Stimulated activated naive CD4-positive, alpha-beta T cell (primary cell): ENCODE results near the gene NUP107.

Experiments
- DNase-seq, 6 experiments: peaks; one replicate each; lab custom pipeline; 2025; lab: John Stamatoyannopoulos, UW

The NUP107 gene

GRCh38 chr12:68773582-68773981, 86.8 kb downstream of the NUP107 start:
- no peak for DNase-seq

- no peak for DNase-seq
These were observed 88.4 kb downstream of the NUP107 start for GRCh38 chr12:68775121-68775630.

DNA sequence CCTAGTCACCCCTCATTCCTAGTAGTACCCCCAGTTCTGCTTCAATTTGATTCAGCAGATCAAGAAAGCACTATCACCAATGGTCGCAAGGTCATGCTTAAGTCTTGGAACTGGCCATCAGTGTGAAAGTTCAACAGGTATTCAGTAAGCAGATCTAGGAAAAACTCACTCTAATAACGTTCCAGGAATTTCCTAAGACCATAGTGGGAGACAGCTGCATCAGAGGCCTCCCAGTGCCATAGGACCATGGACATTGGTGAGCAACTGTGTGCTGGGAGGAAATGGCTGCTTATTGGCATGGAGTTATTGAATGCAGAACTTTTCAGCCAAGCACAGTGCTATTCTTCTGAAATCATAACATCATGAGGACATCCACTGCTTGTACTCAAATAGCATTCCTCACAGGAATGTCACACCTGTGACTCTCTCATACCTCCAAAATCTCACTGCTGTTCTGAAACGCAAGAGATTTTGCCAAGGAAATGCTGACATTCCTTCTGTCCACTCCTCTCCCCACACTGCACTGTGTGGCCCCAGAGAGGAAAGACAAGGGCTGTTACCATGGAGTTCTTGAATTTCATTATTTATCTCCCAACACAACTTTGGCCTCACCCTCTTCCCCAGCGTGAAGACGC, 90.3 kb downstream of the NUP107 start:
- DNase-seq = no peak

- no peak for DNase-seq
These were observed 92.5 kb downstream of the NUP107 start for GRCh38 chr12:68779280-68779679.

- DNase-seq = no peak
These were observed 94.0 kb downstream of the NUP107 start for GRCh38 chr12:68780731-68781130.

- no peak for DNase-seq
These were observed 95.0 kb downstream of the NUP107 start for GRCh38 chr12:68781728-68782127.

DNA sequence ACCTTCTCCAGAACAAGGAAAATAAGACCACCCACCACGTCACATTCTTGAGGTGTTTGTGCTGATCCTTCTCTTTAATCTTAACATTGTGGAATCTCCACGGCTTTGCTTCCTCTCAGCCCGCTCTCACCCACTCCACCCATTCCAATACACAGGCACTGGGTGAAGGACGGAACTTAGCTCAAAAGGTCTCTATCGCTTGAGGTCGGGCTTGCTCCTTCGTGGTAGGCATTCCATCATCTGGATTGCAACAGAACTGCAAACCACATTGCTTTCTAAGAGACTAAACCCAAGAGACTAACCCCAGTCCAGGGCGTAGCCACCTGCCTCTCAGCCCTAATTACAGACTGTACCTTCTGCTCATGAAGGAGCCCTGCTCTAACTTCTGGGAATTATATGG, 97.2 kb downstream of the NUP107 start:
- DNase-seq = no peak

- no peak for DNase-seq
These were observed 98.6 kb downstream of the NUP107 start for GRCh38 chr12:68785358-68785757.

DNA sequence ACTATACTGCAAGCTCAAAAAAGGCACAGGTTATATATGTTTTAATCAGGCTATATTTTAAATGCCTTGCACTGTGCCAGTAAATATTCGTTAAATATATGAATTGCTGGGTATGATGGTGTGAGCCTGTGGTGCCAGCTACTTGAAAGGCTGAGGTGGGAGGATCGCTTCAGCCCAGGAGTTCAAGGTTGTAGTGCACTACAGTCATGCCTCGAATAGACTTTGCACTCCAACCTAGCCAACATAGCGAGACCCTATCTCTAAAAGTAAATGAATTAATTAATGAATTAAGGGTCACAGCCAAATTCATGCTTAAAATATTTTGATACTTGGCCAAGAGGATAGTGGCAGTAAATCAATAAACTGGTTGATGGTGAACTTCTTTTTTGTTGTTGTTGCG, 99.0 kb downstream of the NUP107 start:
- no peak for DNase-seq

DNA sequence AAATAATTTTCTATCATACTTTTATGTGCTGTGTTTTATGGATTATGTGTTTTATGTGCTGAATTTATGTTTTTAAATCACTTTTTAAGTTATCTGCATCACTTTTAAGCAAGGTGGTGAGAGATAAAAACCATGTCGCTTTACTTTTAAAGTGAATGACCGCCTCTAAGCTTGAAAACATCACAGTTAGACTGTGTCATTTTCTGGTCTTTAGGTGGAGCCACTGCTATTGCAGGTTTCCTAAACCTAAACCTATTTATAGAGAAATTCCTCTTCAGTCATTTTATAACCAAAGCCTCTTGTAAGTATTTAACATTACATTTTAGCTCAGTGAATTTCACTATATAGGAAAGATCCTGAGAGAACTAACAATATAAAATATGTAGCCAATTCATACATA, 100.2 kb downstream of the NUP107 start:
- DNase-seq = no peak

GRCh38 chr12:68788554-68789143, 101.9 kb downstream of the NUP107 start:
- DNase-seq = no peak

- DNase-seq = no peak
These were observed 102.5 kb downstream of the NUP107 start for GRCh38 chr12:68789144-68789878.

GRCh38 chr12:68790081-68790951, 103.5 kb downstream of the NUP107 start:
- DNase-seq = no peak

DNA sequence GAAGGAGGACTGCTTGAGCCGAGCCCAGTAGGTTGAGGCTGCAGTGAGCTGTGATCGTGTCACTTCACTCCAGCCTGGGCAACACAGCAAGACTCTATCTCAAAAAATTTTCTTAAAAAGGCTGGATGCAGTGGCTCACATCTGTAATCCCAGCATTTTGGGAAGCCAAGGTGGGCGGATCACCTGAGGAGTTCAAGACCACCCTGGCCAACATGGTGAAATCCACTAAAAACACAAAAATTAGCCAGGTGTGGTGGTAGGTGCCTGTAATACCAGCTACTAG, 104.1 kb downstream of the NUP107 start:
- no peak for DNase-seq

DNA sequence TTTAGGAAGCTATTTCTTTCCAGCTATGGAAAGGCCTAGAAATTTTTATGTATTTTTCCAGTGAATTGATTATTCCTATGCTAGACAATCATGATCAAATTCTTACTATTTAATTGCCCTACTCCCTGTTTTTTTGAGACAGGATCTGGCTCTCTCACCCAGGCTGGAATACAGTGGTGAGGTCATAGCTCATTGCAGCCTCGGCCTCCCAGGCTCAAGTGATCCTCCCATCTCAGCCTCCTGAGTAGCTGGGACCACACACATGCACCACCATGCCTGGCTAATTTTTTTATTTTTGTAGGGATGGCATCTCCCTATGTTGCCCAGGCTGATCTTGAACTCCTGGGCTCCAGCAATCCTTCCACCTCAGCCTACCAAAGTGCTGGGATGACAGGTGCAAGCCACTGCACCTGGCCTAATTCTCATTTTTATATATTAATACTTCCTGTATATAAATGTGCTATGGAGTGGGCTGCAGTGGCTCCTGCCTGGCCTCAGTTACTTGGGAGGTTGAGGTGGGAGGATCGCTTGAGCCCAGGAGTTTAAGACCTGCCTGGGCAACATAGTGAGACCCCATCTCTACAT, 105.2 kb downstream of the NUP107 start:
- no peak for DNase-seq

DNA sequence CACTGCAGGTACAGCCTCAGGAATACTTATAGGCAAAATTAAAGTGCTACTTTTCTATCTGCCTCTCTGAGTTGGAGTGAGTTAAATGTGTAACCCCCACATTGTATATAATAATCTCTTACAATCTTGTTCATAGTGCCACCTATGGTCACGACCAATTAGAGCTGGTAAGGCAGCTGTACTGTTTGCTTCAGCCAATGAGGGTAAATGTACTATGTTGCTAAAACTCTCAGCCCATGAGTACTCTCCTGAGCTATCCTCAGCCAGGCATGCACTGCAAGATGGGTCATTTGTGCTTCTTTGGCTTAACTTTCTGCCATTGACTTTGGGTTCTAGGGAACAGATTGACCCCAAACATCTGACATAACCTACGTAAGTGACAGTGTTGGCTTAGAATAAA, 106.2 kb downstream of the NUP107 start:
- DNase-seq = peak in 3 of 6 experiments; percentile 3 to 31 (median 22)

GRCh38 chr12:68793436-68793835, 106.7 kb downstream of the NUP107 start:
- DNase-seq = no peak

DNA sequence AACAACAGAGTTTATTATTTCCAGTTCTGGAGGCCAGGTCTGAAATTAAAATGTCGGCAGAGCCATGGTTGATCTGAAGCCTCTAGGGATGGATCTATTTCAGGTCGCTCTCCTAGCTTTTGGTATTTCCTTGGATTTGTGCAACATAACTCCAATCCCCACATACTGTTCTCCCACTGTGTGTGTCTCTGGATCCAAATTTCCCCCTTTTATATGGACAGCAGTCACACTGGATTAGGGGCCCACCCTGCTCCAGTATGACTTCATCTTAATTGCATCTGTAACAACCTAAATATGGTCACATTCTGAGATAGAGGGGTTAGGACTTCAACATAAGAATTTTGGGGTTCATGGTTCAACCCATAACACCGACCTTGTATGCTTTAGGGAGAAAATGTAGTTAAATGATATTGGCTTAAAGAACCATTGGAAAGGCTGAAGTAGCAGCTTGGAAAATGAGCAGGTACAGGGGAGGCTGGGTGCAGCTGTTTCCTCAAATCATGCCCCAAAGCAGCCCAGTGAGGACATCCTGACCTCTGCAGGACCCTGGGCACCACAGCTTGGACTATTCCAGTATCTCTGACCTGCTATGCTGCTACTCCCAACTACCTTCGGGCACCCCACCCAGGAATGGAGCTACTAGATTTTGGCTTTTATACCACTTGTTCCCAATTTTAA, 107.3 kb downstream of the NUP107 start:
- DNase-seq = no peak

DNA sequence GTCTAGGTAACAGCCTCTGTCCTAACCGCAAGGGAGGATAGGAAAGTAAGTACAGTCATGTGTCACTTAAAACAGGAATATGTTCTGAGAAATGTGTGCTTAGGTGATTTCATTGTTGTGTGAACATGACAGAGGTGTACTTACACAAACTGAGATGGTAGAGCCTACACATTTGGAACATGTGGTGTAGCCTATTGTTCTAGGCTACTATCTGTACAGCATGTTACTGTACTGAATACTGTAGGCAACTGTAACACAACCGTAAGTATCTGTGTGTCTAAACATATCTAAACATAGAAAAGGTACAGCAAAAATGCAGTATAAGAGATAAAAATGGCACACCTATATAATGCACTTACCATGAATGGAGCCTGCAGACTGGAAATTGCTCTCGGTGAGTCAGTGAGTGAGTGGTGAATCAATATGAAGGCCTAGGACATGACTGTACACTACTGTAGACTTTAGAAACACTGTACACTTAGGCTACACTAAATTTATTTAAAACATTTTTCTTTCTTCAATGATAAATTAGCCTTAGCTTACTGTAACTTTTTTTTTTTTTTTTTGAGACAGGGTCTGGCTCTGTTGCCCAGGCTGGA, 108.0 kb downstream of the NUP107 start:
- no peak for DNase-seq
